Astrocyte of the cerebellum (primary cell): ENCODE results near the gene RNF151.
A peak's percentile ranks its signal among the peaks of the same experiment; 100 is the strongest.
"Not testable (repeated sequence)": the region's sequence is repeated elsewhere in the genome, so short reads cannot be mapped to it uniquely, and the experiment has no call there.

Experiments used
- DNase-seq: peaks from one replicate; pipeline ENCODE4 v3.0.0-alpha.2; 2011; ENCODE audit warnings: low read depth
- H3K4me3 ChIP-seq: 2 replicates; pipeline ENCODE4 v1.5.1; 2011; ENCODE audit warnings: mild to moderate bottlenecking, low read depth, low read length, moderate library complexity
- CTCF ChIP-seq: IDR thresholded peaks from 2 replicates; pipeline ENCODE4 v1.5.1; 2012; ENCODE audit warnings: low read length, low read depth, moderate library complexity, mild to moderate bottlenecking; ENCODE audit errors: missing control alignments
- in situ Hi-C: cut with HindIII; loops from 2 replicates; pipeline ENCODE4 v1.10.0; 2017; ENCODE audit warnings: low sequenced_read_pairs

RNF151 gene

GRCh38 chr16:1966460-1966859 is at the start of gene RNF151:
Gene RNF151, plus strand, starts transcription at chr16:1966856. Its CDS starts 26 bp downstream, at chr16:1966882.
- in situ Hi-C loops = no loop called here
- no peak for TF ChIP-seq CTCF
- H3K4me3 ChIP-seq = peak within 1 kb of the TSS; percentile 98
- DNase-seq = no peak

- TF ChIP-seq CTCF = no peak
- H3K4me3 ChIP-seq = no peak overlapping the region
- in situ Hi-C loops = no loop called here
- DNase-seq = no peak
These were observed 49.5 kb upstream of the RNF151 start for GRCh38 chr16:1917056-1917664.

- in situ Hi-C loops = no loop called here
- DNase-seq = no peak
- H3K4me3 ChIP-seq = no peak overlapping the region
- TF ChIP-seq CTCF = no peak
These were observed 48.8 kb upstream of the RNF151 start for GRCh38 chr16:1917665-1918350.

GRCh38 chr16:1918351-1919326 is 48.0 kb upstream of the RNF151 start, which contains the start of gene HS3ST6:
Gene HS3ST6, minus strand, starts transcription at chr16:1918415. Its CDS starts 92 bp downstream, at chr16:1918323.
- in situ Hi-C loops = no loop called here
- H3K4me3 ChIP-seq = no peak within 1 kb of the TSS
- DNase-seq = no peak
- TF ChIP-seq CTCF = no peak

GRCh38 chr16:1919327-1919998 is 47.2 kb upstream of the RNF151 start:
- no peak overlapping the region for H3K4me3 ChIP-seq
- no peak for DNase-seq
- TF ChIP-seq CTCF = no peak
- in situ Hi-C loops = no loop called here

GRCh38 chr16:1920122-1920521 is 46.5 kb upstream of the RNF151 start:
- DNase-seq, in situ Hi-C loops: not testable (repeated sequence)

More at GRCh38 chr16:1920122-1920521, 46.5 kb upstream of the RNF151 start:
- not testable (repeated sequence) for H3K4me3 ChIP-seq
